Common myeloid progenitor, CD34-positive (primary cell): ENCODE data around the gene LAMB1.

Experiments
- CTCF ChIA-PET: fragments of 350-600 bp; sonication (Branson Sonifier 250); formaldehyde crosslinking; loops from one replicate; lab custom pipeline; 2021; ENCODE audit warnings: antibody characterized with exemption; lab: Charles Lee
- POLR2A ChIA-PET: fragments of 350-600 bp; sonication (Branson Sonifier 250); formaldehyde crosslinking; loops from one replicate; lab custom pipeline; 2021; ENCODE audit warnings: antibody characterized with exemption; lab: Charles Lee
- DNase-seq, 3 donors: peaks; one replicate each; pipeline versions ENCODE4 v3.0.0 to v3.0.0-alpha.2; 2013
- H3K27ac ChIP-seq, 2 experiments: 1 replicate in 1 of 2; 2 replicates in 1 of 2; pipeline ENCODE4 v1.7.0; 2013; ENCODE audit warnings: inconsistent platforms in 2 of 2, low read length in 2 of 2, mild to moderate bottlenecking in 2 of 2, low read depth in 1 of 2, moderate library complexity in 1 of 2; ENCODE audit not compliant: severe bottlenecking in 2 of 2, insufficient read depth in 1 of 2, poor library complexity in 1 of 2
- H3K27me3 ChIP-seq, 5 experiments: replicated peaks in 2 of 5; 1 replicate in 3 of 5; 2 replicates in 2 of 5; pipeline versions ENCODE4 v1.6.1 to v1.7.0; 2013; ENCODE audit warnings: low read length in 4 of 5, mild to moderate bottlenecking in 2 of 5, moderate library complexity in 2 of 5, inconsistent platforms in 1 of 5; ENCODE audit not compliant: insufficient read depth in 5 of 5, control insufficient read depth in 4 of 5
- H3K36me3 ChIP-seq, 4 experiments: 1 replicate in 2 of 4; 2 replicates in 2 of 4; pipeline versions ENCODE4 v1.6.1 to v1.7.0; 2013; ENCODE audit warnings: low read length in 3 of 4, control low read depth in 1 of 4, mild to moderate bottlenecking in 1 of 4; ENCODE audit not compliant: control insufficient read depth in 4 of 4, insufficient read depth in 4 of 4
- H3K4me1 ChIP-seq, 4 experiments: 1 replicate in 3 of 4; 2 replicates in 1 of 4; pipeline versions ENCODE4 v1.6.1 to v1.7.1; 2013; ENCODE audit warnings: low read length in 3 of 4, mild to moderate bottlenecking in 3 of 4, control low read depth in 1 of 4, inconsistent platforms in 1 of 4, moderate library complexity in 1 of 4; ENCODE audit not compliant: control insufficient read depth in 4 of 4, insufficient read depth in 4 of 4; ENCODE audit errors: control extremely low read depth in 1 of 4
- H3K4me3 ChIP-seq, 7 experiments: 1 replicate in 4 of 7; 2 replicates in 3 of 7; pipeline versions ENCODE4 v1.5.1 to v1.7.0; 2013; ENCODE audit warnings: mild to moderate bottlenecking in 7 of 7, low read length in 6 of 7, moderate library complexity in 6 of 7, inconsistent platforms in 2 of 7, low read depth in 2 of 7, control low read depth in 1 of 7; ENCODE audit not compliant: insufficient read depth in 4 of 7, control insufficient read depth in 1 of 7; ENCODE audit errors: extremely low read depth in 1 of 7
- H3K9me3 ChIP-seq, 5 experiments: 1 replicate in 4 of 5; 2 replicates in 1 of 5; pipeline versions ENCODE4 v1.6.1 to v1.7.1; 2013; ENCODE audit warnings: low read length in 4 of 5, mild to moderate bottlenecking in 2 of 5, inconsistent platforms in 1 of 5, low read depth in 1 of 5, moderate library complexity in 1 of 5; ENCODE audit not compliant: control insufficient read depth in 4 of 5, insufficient read depth in 2 of 5; ENCODE audit errors: control extremely low read depth in 1 of 5
- WGBS: methylation state at CpG from one replicate; pipeline ENCODE4 v1.1.5; 2013; ENCODE audit not compliant: insufficient coverage; 5-methylcytosine and 5-hydroxymethylcytosine counted together

The LAMB1 gene

GRCh38 chr7:108030516-108030915 lies 27.6 kb upstream of the LAMB1 start:
- 100% methylated on average over 1 of the region's 3 CpGs for WGBS
- no peak overlapping the region for H3K27ac ChIP-seq
- no peaks in the 10 kb centered on the region for H3K4me1 ChIP-seq
- no peaks in the 10 kb centered on the region for H3K36me3 ChIP-seq
- no peak overlapping the region for H3K4me3 ChIP-seq
- no peak for DNase-seq
- ChIA-PET POLR2A (interaction anchor here (0.6 kb wide), 1 partner anchor 278 kb away, joined by 8 read pairs; no protein-coding TSS in a partner anchor), CTCF (no interaction called here)
- peaks cover 0 to 1% (median 0%) of the 10 kb centered on the region in 5 experiments for H3K27me3 ChIP-seq
- no peaks in the 10 kb centered on the region for H3K9me3 ChIP-seq

GRCh38 chr7:108029034-108029433 lies 26.1 kb upstream of the LAMB1 start:
- WGBS = no CpG with 5 or more reads among the region's 3 CpGs
- Histone ChIP-seq H3K27ac (no peak overlapping the region), H3K27me3 (peaks cover 0 to 1% (median 0%) of the 10 kb centered on the region in 5 experiments), H3K36me3 (no peaks in the 10 kb centered on the region), H3K4me3 (no peak overlapping the region), H3K9me3 (no peaks in the 10 kb centered on the region), H3K4me1 (no peaks in the 10 kb centered on the region)
- DNase-seq = no peak
- ChIA-PET POLR2A (no interaction called here), CTCF (no interaction called here)

- Histone ChIP-seq H3K4me1 (no peaks in the 10 kb centered on the region), H3K27me3 (peaks cover 0 to 2% (median 0%) of the 10 kb centered on the region in 5 experiments), H3K4me3 (no peak overlapping the region), H3K36me3 (no peaks in the 10 kb centered on the region), H3K27ac (no peak overlapping the region), H3K9me3 (no peaks in the 10 kb centered on the region)
- 100% methylated on average over 1 of the region's 2 CpGs for WGBS
- DNase-seq = no peak
- CTCF ChIA-PET = no interaction called here
- POLR2A ChIA-PET = no interaction called here
Observed at GRCh38 chr7:108028111-108028510, 25.1 kb upstream of the LAMB1 start.

DNA sequence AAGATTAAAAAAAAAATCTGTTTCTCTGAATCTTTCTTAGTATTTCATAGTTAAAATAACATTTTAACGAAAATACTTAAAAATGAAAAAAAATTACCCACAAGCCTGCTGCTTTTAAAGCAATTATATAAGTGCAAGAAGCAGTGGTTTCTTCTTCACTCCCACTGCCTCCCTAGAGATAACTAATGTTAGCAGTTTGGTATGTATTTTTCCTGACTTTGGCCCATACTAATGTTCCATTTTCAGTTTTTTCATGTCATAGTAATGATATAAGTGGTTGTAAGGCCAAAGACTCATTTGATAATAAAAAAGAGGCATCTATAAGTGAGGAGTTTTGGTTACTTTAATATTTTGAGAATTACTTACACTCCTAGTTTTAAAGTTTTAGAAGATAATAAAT lies 24.3 kb upstream of the LAMB1 start:
- Histone ChIP-seq H3K36me3 (no peaks in the 10 kb centered on the region), H3K27me3 (peaks cover 0 to 2% (median 1%) of the 10 kb centered on the region in 5 experiments), H3K4me1 (no peaks in the 10 kb centered on the region), H3K9me3 (no peaks in the 10 kb centered on the region), H3K27ac (no peak overlapping the region), H3K4me3 (no peak overlapping the region)
- ChIA-PET POLR2A (no interaction called here), CTCF (no interaction called here)
- no CpG with 5 or more reads among the region's 1 CpG for WGBS
- DNase-seq = no peak

DNA sequence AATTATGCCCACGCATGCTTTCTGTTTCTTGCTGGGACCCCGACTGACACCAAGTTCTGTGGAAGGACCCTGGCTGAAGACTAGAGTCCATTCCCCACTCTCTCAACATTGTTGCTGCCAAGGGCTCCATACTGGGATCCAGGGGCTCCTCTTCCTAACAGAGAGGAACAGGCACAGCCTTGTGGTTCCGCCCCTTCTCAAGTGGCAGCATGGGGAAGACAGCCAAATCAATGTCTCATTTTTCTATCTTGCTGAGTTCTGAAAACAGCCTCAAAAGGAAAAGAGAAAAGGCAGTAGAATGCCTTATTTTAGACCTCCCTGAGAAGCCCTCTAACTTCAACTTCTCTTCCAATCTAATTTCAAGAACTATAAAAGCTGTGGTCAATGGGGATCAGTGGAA lies 23.7 kb upstream of the LAMB1 start:
- H3K4me1 ChIP-seq = no peaks in the 10 kb centered on the region
- no peak for DNase-seq
- ChIA-PET POLR2A (no interaction called here), CTCF (no interaction called here)
- peaks cover 0 to 2% (median 1%) of the 10 kb centered on the region in 5 experiments for H3K27me3 ChIP-seq
- H3K27ac ChIP-seq = no peak overlapping the region
- 96% methylated on average over 3 of the region's 3 CpGs for WGBS
- no peak overlapping the region for H3K4me3 ChIP-seq
- H3K36me3 ChIP-seq = no peaks in the 10 kb centered on the region
- H3K9me3 ChIP-seq = no peaks in the 10 kb centered on the region

DNA sequence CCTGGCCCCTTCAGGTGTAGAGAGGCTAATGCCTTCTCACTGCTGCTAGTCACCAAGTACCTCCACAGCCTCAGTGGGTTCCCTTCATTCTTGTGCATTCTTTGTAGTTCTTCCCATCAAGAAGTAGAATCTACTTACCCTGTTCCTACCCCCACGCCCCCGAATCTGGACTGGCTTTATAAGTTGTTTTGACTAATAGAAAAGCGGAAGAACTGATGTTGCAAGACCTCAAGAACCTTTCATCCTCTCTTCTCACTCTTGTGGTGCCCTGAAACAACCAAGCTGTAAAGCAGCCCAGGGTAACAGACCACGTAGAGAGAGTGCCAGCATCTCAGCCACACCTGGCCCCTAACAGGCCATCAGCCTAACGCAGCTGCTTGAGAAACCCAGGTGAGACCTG lies 23.2 kb upstream of the LAMB1 start:
- POLR2A ChIA-PET = no interaction called here
- no peak for DNase-seq
- no peak overlapping the region for H3K27ac ChIP-seq
- CTCF ChIA-PET = no interaction called here
- H3K4me1 ChIP-seq = no peaks in the 10 kb centered on the region
- peaks cover 0 to 2% (median 1%) of the 10 kb centered on the region in 5 experiments for H3K27me3 ChIP-seq
- WGBS = 95% methylated on average over 4 of the region's 5 CpGs
- no peak overlapping the region for H3K4me3 ChIP-seq
- no peaks in the 10 kb centered on the region for H3K9me3 ChIP-seq
- no peaks in the 10 kb centered on the region for H3K36me3 ChIP-seq

GRCh38 chr7:108024538-108024937 lies 21.6 kb upstream of the LAMB1 start:
- Histone ChIP-seq H3K27me3 (peaks cover 0 to 2% (median 1%) of the 10 kb centered on the region in 5 experiments), H3K4me3 (no peak overlapping the region), H3K4me1 (no peaks in the 10 kb centered on the region), H3K9me3 (no peaks in the 10 kb centered on the region), H3K36me3 (no peaks in the 10 kb centered on the region), H3K27ac (no peak overlapping the region)
- ChIA-PET CTCF (interaction anchor here (1.0 kb wide), 1 partner anchor 12 kb away, joined by 3 read pairs; no protein-coding TSS in a partner anchor), POLR2A (no interaction called here)
- 100% methylated on average over 3 of the region's 6 CpGs for WGBS
- no peak for DNase-seq
